C4-2B (cell line): Measurements from ENCODE around the gene ALKAL2.

ENCODE experiments used
- ZFX ChIP-seq: fragments of 450-650 bp; IDR thresholded peaks from 2 replicates; pipeline ENCODE4 v1.6.1; 2017
- TF ChIP-seq, protein P1 (sequence below): fragments of 450-650 bp; conservative IDR thresholded peaks from 2 replicates; pipeline ENCODE4 v1.5.1; 2017; ENCODE audit warnings: mild to moderate bottlenecking

DNA sequence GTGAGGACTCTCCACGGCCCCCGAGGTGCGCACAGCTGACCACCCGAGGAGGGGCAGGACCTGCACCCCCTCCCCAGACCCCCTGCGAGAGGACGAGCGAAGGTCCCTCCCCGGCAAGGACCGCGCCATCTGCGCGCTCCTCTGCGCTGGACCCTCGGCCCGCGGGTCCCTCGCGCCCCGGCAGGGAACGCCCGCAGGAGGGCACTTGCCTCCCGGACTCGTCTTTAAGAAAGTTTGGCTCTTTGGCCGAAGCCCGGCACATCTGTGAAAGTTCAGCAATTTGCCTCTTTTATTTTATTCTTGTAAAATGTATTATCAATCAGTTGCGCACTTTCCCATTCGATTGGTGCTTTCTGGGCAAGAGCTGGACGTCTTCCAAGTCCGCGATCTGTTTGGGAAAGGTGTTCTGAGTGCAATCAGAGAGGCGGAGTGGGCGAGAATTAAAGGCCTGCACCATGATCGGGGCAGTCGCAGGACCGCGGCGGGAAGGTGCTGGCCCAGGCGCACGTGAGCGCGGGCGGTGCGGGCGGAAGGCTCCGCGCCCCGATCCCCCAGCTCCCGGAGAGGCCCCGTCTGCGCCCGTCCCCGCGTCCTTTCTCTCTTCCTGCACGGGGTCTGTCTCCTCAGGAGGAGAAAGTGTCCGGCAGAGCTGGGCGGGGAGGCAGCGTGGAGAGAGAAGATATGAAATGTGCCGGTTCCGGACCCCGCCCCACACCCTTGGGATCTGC is 1.6 kb upstream of the ALKAL2 start:
- TF ChIP-seq, protein P1, sequence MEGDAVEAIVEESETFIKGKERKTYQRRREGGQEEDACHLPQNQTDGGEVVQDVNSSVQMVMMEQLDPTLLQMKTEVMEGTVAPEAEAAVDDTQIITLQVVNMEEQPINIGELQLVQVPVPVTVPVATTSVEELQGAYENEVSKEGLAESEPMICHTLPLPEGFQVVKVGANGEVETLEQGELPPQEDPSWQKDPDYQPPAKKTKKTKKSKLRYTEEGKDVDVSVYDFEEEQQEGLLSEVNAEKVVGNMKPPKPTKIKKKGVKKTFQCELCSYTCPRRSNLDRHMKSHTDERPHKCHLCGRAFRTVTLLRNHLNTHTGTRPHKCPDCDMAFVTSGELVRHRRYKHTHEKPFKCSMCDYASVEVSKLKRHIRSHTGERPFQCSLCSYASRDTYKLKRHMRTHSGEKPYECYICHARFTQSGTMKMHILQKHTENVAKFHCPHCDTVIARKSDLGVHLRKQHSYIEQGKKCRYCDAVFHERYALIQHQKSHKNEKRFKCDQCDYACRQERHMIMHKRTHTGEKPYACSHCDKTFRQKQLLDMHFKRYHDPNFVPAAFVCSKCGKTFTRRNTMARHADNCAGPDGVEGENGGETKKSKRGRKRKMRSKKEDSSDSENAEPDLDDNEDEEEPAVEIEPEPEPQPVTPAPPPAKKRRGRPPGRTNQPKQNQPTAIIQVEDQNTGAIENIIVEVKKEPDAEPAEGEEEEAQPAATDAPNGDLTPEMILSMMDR = no peak
- no peak for TF ChIP-seq ZFX
